Nephron progenitor cell (in vitro differentiated cells): ENCODE measurements around the gene NGRN.

ENCODE experiments used
- DNase-seq: peaks from one replicate; pipeline ENCODE4 v3.0.0; 2021
- H3K27ac Mint-ChIP-seq: 2 replicates; pipeline ENCODE4 v1.8.0; 2021; ENCODE audit warnings: mild to moderate bottlenecking, moderate library complexity, mixed read lengths
- H3K27me3 Mint-ChIP-seq: 2 replicates; pipeline ENCODE4 v1.8.0; 2021; ENCODE audit warnings: mild to moderate bottlenecking, low read depth, mixed read lengths; ENCODE audit not compliant: poor library complexity
- H3K36me3 Mint-ChIP-seq: 2 replicates; pipeline ENCODE4 v1.8.0; 2021; ENCODE audit warnings: low read depth, mixed read lengths
- H3K4me1 Mint-ChIP-seq: 2 replicates; pipeline ENCODE4 v1.8.0; 2021; ENCODE audit warnings: mixed read lengths
- H3K4me3 Mint-ChIP-seq: 2 replicates; pipeline ENCODE4 v1.8.0; 2021; ENCODE audit warnings: mild to moderate bottlenecking, moderate library complexity, mixed read lengths
- H3K9me3 Mint-ChIP-seq: 2 replicates; pipeline ENCODE4 v1.8.0; 2021; ENCODE audit warnings: mild to moderate bottlenecking, moderate library complexity, mixed read lengths
- CTCF ChIP-seq: fragments of 200-600 bp; sonication (generic); IDR thresholded peaks from 2 replicates; pipeline ENCODE4 v1.5.0; 2021; ENCODE audit warnings: antibody characterized with exemption

Gene NGRN

GRCh38 chr15:90320885-90321278 lies 55.4 kb downstream of the NGRN start:
- H3K9me3 Mint-ChIP-seq, result no peaks in the 10 kb centered on the region
- H3K4me3 Mint-ChIP-seq, result no peak overlapping the region
- H3K36me3 Mint-ChIP-seq, result no peaks in the 10 kb centered on the region
- no peak for DNase-seq
- H3K27me3 Mint-ChIP-seq, result peaks cover 3% of the 10 kb centered on the region
- TF ChIP-seq CTCF, result no peak
- H3K4me1 Mint-ChIP-seq, result peaks cover 19% of the 10 kb centered on the region
- no peak overlapping the region for H3K27ac Mint-ChIP-seq
